ENCODE measurements around the gene PAQR7. TPM values are rescaled to one million over a fixed set of nuclear protein-coding genes. Genes with fewer than 3 reads are reported as not detected.

The PAQR7 gene
- total and polyA plus RNA-seq, 2 donors = 10.4 to 13.4 TPM

DNA sequence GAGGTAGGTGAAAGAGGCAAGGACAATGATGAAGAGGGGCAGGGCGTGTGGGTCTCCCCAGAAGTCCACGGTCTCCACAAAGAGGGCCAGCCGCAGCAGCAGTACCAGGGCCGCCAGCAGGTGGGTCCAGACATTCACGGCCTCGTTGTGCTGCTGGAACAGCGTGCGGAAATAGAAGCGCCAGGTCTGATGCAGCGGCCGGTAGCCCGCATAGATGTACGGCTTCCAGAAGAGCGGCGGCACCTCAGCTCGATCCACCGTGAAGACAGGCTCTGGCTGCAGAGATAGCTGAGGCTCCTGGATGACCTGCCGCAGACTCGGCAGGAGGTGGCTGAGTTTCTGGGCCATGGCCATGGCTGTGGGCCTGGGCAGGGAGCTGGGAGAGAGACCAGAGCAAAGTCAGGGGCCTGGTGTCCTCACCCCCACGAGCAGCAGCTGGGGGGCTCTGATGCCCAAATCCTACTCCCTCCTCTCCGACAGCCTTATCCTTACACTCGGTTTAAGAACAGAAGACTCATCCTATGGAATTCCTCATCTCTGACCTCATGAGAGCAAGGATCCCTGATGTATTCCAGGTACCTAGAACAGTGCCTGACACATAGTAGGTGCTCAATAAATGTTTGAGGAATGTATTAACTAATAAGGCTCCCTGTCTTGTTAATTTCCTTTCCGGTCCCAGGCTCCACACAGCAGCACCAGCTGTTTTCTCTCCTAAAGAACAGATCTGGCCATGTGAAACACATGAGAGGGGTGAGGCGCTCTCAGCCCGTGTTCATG lies 11.8 kb downstream of the PAQR7 start:
- no peak overlapping the region for H3K27ac ChIP-seq (ENCODE audit: low read depth)
- DNase-seq (ENCODE audit: extremely low spot score) = no peak
- H3K36me3 ChIP-seq (ENCODE audit: insufficient read depth) = no peaks in the 10 kb centered on the region
- WGBS = 90% methylated on average over 25 of the region's 25 CpGs
- no peak overlapping the region for H3K4me3 ChIP-seq (ENCODE audit: low read depth, low read length)
- no peaks in the 10 kb centered on the region for H3K4me1 ChIP-seq (ENCODE audit: insufficient read depth)

DNA sequence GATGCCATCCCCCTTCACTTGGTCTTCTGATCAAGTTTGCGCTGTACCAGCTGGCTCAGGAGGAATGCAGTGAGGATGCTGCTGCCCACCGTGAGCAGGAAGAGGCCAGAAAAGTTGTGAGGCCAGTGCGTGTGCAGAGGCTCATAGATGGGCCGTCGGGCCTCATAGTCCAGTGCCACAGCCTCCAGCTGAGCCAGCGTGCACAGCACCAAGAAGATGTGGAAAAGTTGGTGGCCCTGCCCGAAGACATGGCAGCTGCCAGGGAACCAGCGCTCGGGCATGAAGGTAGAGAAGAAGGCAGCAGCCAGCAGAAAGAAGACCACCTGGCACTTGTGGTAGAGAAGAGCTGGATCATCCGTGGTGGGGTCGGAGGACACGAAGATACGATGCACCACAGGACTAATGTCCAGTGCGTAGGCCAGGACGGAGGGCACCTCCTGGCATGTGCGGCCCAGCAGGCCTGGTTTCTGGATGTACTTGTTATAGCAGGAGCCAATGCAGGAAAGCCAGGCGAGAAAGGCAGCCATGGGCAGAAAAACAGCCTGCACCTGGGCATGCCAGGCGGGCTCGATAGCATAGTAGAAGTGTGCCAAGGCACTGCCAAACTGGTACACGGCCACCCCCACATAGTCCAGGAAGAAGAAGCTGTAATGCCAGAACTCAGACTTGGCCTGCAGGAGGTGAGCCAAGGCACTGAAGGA lies 12.6 kb downstream of the PAQR7 start:
- WGBS = 92% methylated on average over 20 of the region's 20 CpGs
- H3K4me1 ChIP-seq (ENCODE audit: insufficient read depth) = no peaks in the 10 kb centered on the region
- no peak overlapping the region for H3K4me3 ChIP-seq (ENCODE audit: low read depth, low read length)
- H3K36me3 ChIP-seq (ENCODE audit: insufficient read depth) = no peaks in the 10 kb centered on the region
- H3K27ac ChIP-seq (ENCODE audit: low read depth) = no peak overlapping the region
- no peak for DNase-seq (ENCODE audit: extremely low spot score)

DNA sequence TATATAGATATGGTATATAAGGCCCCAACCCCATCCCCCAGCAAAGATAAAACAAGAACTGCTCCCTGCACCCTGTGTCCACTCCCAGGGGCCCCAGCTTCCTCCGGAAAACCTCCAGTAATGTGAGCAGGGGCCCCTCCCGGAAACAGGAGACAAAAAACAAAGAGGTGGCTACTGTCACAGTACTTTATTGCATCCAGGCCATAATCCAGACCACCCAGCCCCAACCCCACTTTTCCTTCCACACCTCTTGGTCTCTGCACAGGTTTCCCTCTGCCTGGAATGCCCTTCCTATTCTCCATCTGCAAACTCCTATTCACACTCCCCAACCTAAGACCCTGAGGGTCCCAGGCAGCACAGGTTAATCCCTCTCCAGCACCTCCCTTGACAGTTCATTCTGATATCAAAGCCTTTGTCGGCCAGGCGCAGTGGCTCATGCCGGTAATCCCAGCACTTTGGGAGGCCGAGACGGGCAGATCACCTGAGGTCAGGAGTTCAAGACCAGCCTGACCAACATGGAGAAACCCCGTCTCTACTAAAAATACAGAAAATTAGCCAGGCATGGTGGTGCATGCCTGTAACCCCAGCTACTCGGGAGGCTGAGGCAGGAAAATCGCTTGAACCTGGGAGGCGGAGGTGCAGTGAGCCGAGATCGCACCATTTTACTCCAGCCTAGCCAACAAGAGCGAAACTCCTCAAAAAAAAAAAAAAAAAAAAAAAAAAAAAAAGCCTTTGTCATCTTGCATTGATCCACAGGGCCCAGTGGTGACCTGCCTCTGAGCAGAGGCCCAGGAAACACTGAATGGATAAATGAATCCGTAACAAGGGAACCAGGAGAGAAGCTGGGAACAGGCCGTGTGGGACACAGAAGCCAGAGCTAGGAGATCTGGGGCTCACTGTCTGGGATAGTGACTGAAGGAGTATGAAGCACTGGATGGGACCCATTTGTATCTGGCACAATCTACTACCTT lies 13.9 kb downstream of the PAQR7 start:
- Histone ChIP-seq H3K27ac (ENCODE audit: low read depth) (no peak overlapping the region), H3K36me3 (ENCODE audit: insufficient read depth) (no peaks in the 10 kb centered on the region), H3K4me3 (ENCODE audit: low read depth, low read length) (no peak overlapping the region), H3K4me1 (ENCODE audit: insufficient read depth) (no peaks in the 10 kb centered on the region)
- WGBS = 78% methylated on average over 16 of the region's 16 CpGs
- DNase-seq (ENCODE audit: extremely low spot score) = no peak

DNA sequence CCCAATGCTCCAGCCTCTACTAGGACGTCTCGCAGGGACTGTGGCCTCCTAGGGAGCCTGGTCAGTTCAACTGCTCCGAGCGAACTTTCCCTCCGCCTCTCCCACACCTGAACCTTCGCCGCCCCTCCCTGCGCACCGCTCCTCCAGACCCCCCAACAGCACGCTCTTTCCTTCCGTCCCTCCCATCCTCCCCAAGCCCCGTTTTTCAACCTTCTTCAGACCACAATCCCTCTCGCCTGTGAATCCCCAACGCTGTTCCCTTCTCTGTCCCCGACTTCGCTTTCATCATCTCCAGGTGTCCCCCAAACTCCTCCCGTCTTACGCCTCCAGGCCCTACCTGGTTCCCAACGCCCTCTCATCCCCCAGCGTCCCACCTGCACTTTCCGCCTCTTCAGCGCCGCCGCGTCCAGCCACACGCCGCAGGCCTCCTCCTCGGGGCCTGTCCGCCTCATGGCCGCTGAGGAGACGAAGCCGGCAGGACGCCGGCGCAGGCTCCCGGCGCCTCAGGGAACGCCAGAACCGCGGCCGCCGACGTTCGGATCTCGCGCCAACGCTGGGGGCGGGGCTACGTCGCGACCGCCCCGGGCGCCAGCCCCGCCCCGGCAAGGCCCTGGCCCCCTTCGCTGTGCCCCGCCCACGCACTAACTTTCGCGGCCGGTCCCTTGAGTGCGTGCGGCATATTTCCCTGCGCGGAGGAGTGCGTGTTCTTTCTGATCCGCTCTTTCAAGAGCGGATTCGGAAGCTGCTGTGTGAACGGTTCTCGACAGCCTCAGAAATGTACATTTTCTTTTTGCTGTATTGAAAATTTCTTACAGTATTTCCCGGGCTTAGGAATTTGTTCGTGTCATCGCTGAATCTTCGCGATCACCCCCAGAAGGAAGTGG lies 16.4 kb downstream of the PAQR7 start, which contains the start of gene AUNIP:
Gene AUNIP, minus strand, starts transcription at position 552 of the 884 bp plus-strand sequence. Its CDS starts 100 bp downstream, at position 452.
- DNase-seq (ENCODE audit: extremely low spot score) = no peak
- no peaks in the 10 kb centered on the region for H3K36me3 ChIP-seq (ENCODE audit: insufficient read depth)
- no peaks in the 10 kb centered on the region for H3K4me1 ChIP-seq (ENCODE audit: insufficient read depth)
- 1% methylated on average over 77 of the region's 77 CpGs for WGBS
- H3K27ac ChIP-seq (ENCODE audit: low read depth) = peak within 1 kb of the TSS; percentile 43
- H3K4me3 ChIP-seq (ENCODE audit: low read depth, low read length) = peak within 1 kb of the TSS; percentile 47

DNA sequence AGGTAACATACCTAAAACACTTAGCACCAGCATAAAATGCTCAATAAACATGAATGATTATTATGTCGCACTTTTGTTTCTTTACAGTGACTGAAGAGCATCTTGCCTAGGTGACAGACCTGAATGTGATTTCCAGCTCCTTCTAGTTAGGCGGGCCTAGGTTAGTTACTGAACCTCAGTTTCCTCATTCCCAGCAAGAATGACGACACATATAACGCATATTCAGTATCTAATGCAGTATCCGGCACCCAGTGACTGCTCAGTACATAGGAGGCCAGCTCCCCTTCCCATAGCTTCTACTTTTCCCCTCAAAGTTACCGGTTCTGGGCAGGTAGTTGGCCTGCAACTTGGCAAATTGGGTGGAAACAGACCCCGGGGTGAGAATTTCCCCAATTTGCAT lies 17.0 kb downstream of the PAQR7 start:
- H3K27ac ChIP-seq (ENCODE audit: low read depth) = no peak overlapping the region
- 48% methylated on average over 7 of the region's 7 CpGs for WGBS

DNA sequence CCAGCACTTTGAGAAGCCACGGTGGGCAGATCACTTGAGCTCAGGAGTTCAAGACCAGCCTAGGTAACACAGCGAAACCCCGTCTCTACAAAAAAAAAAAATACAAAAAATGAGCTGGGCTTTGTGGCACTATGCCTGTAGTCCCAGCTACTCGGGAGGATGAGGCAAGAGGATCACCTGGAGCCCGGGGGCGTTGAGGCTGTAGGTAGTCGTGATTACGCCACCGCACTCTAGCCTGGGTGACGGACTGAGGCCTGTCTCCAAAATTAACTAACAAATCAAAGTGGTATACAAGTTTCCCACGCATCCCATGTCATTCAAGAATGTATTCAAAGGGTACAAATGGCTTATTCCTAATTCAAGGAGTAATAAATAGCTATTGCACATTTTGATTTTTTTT lies 18.7 kb downstream of the PAQR7 start:
- Histone ChIP-seq H3K36me3 (ENCODE audit: insufficient read depth) (no peaks in the 10 kb centered on the region), H3K27ac (ENCODE audit: low read depth) (no peak overlapping the region), H3K4me1 (ENCODE audit: insufficient read depth) (no peaks in the 10 kb centered on the region), H3K4me3 (ENCODE audit: low read depth, low read length) (no peak overlapping the region)
- WGBS = 93% methylated on average over 11 of the region's 11 CpGs
- no peak for DNase-seq (ENCODE audit: extremely low spot score)

More for the DNA sequence above, 17.0 kb downstream of the PAQR7 start:
- no peak for DNase-seq (ENCODE audit: extremely low spot score)
- Histone ChIP-seq H3K4me3 (ENCODE audit: low read depth, low read length) (no peak overlapping the region), H3K36me3 (ENCODE audit: insufficient read depth) (no peaks in the 10 kb centered on the region), H3K4me1 (ENCODE audit: insufficient read depth) (no peaks in the 10 kb centered on the region)

DNA sequence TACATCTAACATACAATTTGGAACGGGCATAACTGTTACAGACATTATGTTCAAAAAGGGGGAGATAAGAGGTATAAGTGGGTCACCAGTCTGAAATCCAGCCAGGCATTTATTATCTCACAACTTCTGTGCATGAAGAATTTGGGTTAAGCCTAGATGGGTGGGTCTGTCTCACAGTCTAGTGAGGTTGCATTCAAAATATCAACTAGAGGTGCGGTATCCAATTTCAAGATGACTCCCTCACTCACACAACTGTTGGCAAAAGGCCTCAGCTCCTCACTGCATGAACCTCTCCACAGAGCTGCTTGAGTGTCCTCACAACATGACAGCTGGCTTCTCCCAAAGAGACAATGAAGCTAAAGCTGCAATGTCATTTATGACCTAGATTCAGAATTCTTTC lies 21.0 kb downstream of the PAQR7 start:
- Histone ChIP-seq H3K27ac (ENCODE audit: low read depth) (no peak overlapping the region), H3K4me3 (ENCODE audit: low read depth, low read length) (no peak overlapping the region), H3K36me3 (ENCODE audit: insufficient read depth) (no peaks in the 10 kb centered on the region), H3K4me1 (ENCODE audit: insufficient read depth) (no peaks in the 10 kb centered on the region)
- WGBS = 92% methylated on average over 2 of the region's 2 CpGs
- DNase-seq (ENCODE audit: extremely low spot score) = no peak

DNA sequence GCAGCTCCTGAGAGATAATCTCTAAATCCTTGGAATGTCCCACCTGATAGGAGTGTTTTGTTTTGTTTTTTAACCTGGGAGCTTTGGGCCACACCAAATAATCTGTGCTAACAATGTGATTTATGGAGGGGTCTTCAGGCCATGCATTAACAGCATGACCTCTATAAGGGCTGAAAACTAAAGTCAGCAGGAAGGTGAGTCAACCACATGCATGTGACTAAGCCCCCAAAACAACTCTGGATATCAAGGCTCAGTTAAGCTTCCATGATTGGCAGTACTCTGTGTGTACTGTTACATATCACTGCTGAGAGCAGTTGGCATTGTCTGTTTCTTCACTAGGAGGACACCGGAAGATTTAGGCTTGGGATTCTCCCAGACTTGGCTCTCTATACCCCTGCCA lies 27.0 kb downstream of the PAQR7 start:
- no peak overlapping the region for H3K27ac ChIP-seq (ENCODE audit: low read depth)
- 47% methylated on average over 1 of the region's 1 CpG for WGBS

DNA sequence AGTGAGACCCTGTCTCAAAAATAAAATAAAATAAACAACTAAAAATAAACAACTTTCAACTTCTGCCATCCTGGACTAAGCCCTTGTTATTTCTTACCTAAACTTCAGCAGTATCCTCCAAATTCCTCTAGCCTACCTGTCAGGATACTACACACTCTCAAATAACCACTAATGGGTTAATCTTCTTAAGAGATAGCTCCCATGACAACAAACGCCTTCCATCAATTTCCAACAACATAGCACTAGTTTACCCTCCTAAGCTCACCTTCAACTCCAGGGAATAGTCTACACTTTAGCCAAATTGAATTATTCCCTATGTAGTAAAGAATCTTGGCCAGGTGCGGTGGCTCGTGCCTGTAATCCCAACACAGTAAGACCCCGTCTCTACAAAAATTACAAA lies 27.6 kb downstream of the PAQR7 start:
- Histone ChIP-seq H3K4me3 (ENCODE audit: low read depth, low read length) (no peak overlapping the region), H3K4me1 (ENCODE audit: insufficient read depth) (no peaks in the 10 kb centered on the region), H3K36me3 (ENCODE audit: insufficient read depth) (no peaks in the 10 kb centered on the region), H3K27ac (ENCODE audit: low read depth) (no peak overlapping the region)
- DNase-seq (ENCODE audit: extremely low spot score) = no peak
- 72% methylated on average over 4 of the region's 4 CpGs for WGBS

More for the DNA sequence above, 27.0 kb downstream of the PAQR7 start:
- no peaks in the 10 kb centered on the region for H3K4me1 ChIP-seq (ENCODE audit: insufficient read depth)
- no peaks in the 10 kb centered on the region for H3K36me3 ChIP-seq (ENCODE audit: insufficient read depth)
- no peak overlapping the region for H3K4me3 ChIP-seq (ENCODE audit: low read depth, low read length)
- no peak for DNase-seq (ENCODE audit: extremely low spot score)

DNA sequence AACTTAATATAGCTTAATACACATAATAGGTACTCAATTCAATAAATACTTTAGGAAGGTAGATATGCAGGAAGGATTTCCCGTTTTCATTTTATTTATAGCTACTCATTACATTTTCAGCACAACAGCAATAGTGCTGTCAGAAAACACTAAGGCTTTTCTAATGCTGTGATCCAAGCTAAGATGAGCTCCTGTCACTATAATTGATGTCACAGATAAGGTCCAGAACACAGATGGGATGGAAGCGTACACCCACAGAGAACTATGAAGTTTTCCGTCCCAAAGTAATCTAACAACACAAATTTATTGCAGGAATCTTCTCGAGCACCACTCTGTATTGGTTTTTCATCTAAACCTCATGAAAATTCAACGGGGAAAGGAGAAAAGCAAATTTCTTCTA lies 29.8 kb downstream of the PAQR7 start:
- Histone ChIP-seq H3K36me3 (ENCODE audit: insufficient read depth) (no peaks in the 10 kb centered on the region), H3K27ac (ENCODE audit: low read depth) (no peak overlapping the region), H3K4me1 (ENCODE audit: insufficient read depth) (no peaks in the 10 kb centered on the region), H3K4me3 (ENCODE audit: low read depth, low read length) (no peak overlapping the region)
- DNase-seq (ENCODE audit: extremely low spot score) = no peak
- WGBS = 76% methylated on average over 5 of the region's 5 CpGs

DNA sequence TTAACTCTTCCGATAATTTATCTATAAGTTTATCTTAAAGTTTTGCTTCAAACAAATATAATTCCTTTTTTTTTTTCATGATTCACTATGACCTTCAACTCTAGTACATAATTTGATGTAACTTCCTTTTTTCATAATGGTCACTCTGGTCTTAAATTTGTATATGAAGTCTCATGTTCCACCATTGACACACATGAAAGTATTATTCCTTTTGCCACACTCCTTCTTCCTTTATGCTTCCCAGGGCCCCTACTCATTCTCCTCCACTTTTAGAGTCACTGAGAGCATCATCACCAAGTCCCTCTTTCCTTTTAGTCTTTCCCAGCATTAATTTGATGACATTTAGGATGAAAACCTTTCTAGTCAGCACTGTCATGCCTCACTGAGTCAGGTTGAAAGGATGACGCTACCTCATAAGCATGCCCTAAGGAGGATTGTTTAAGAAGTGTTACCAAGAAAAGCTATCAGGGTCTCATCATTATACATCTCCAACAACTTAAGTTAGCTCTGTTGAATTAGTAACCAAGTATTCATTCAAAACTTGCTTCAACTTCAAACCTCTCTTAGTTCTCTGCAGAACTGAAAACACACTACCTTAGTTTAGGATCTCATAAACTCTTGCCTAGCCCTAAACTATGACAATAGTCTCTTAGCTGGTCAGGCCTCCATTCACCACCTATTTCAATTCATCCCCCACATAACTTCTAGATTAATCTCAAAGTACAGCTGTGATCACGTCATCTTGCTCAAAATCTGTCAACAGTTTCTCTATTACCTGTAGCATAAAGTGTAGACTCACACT lies 30.8 kb downstream of the PAQR7 start:
- Histone ChIP-seq H3K4me1 (ENCODE audit: insufficient read depth) (no peaks in the 10 kb centered on the region), H3K4me3 (ENCODE audit: low read depth, low read length) (no peak overlapping the region), H3K36me3 (ENCODE audit: insufficient read depth) (no peaks in the 10 kb centered on the region), H3K27ac (ENCODE audit: low read depth) (no peak overlapping the region)
- WGBS = 90% methylated on average over 3 of the region's 3 CpGs
- no peak for DNase-seq (ENCODE audit: extremely low spot score)

DNA sequence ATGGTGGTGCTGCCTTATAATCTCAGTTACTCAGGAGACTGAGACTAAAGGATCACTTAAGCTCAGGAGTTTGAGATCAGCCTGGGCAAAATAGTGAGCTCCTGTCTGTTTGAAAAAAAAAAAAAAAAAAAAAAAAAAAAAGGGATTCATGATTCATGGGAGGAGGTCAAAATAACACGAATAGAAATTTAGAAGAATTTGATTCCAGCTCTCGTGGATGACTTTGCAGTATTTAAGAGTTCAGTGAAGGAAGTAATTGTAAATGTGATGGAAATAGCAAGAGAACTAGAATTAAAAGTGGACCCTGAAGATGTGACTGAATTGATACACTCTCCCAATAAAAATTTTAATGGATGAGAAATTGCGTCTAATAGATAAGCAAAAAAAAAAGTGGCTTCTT lies 32.0 kb downstream of the PAQR7 start:
- H3K4me3 ChIP-seq (ENCODE audit: low read depth, low read length) = no peak overlapping the region
- no peaks in the 10 kb centered on the region for H3K4me1 ChIP-seq (ENCODE audit: insufficient read depth)

More for the DNA sequence above, 32.0 kb downstream of the PAQR7 start:
- H3K36me3 ChIP-seq (ENCODE audit: insufficient read depth) = no peaks in the 10 kb centered on the region
- 84% methylated on average over 3 of the region's 3 CpGs for WGBS
- no peak for DNase-seq (ENCODE audit: extremely low spot score)
- H3K27ac ChIP-seq (ENCODE audit: low read depth) = no peak overlapping the region
